IMR-90 (cell line): Measurements from ENCODE around the gene SPRY1. TPM values are rescaled to one million over a fixed set of nuclear protein-coding genes. Genes with fewer than 3 reads are reported as not detected.

Source experiments
- ATAC-seq: fragments of 200-7000 bp; cut with Tn5 transposase; 2 replicates; pipeline ENCODE4 v1.9.1; 2020; ENCODE audit warnings: low read depth, mild to moderate bottlenecking, moderate library complexity
- BruUV-seq: library from RNA; stranded (reverse); fragments of 400-500 nt; replicated peaks from 2 replicates; lab custom pipeline; 2021; lab: Mats Ljungman, UMichigan
- CTCF ChIA-PET: fragments of 300-600 bp; formaldehyde crosslinking; extraction: SDS; loops from one replicate; lab custom pipeline; 2021; ENCODE audit warnings: antibody characterized with exemption; lab: Yijun Ruan, JAX
- POLR2A ChIA-PET: fragments of 300-600 bp; sonication (Branson Sonifier 250); formaldehyde crosslinking; loops from one replicate; lab custom pipeline; 2022; ENCODE audit warnings: antibody characterized with exemption; ENCODE audit not compliant: unreplicated experiment; lab: Charles Lee
- DNase-seq: peaks from one replicate; pipeline ENCODE4 v3.0.0; 2013
- H2AFZ ChIP-seq: replicated peaks from 2 replicates; pipeline ENCODE3; 2013; ENCODE audit warnings: low read length, mild to moderate bottlenecking; ENCODE audit not compliant: poor library complexity
- H2AK5ac ChIP-seq: 2 replicates; pipeline ENCODE4 v1.6.1; 2013; ENCODE audit warnings: low read depth, low read length, inconsistent platforms
- H2AK9ac ChIP-seq: replicated peaks from 2 replicates; pipeline ENCODE3; 2013; ENCODE audit warnings: mild to moderate bottlenecking, low read depth, low read length, moderate library complexity; ENCODE audit not compliant: poor library complexity
- H2BK120ac ChIP-seq: 2 replicates; pipeline ENCODE4 v1.6.1; 2013; ENCODE audit warnings: low read depth, low read length, inconsistent platforms
- H2BK15ac ChIP-seq: 3 replicates; pipeline ENCODE4 v1.6.1; 2013; ENCODE audit warnings: low read depth, low read length, inconsistent platforms
- H2BK20ac ChIP-seq: 2 replicates; pipeline ENCODE4 v1.6.1; 2013; ENCODE audit warnings: low read depth, mild to moderate bottlenecking, inconsistent platforms, low read length, moderate library complexity
- H2BK5ac ChIP-seq: 2 replicates; pipeline ENCODE4 v1.6.1; 2013; ENCODE audit warnings: mild to moderate bottlenecking, low read depth, low read length, inconsistent platforms; ENCODE audit not compliant: poor library complexity, severe bottlenecking
- H3K14ac ChIP-seq: replicated peaks from 2 replicates; pipeline ENCODE4 v1.6.1; 2013; ENCODE audit warnings: low read depth, low read length, inconsistent platforms
- H3K18ac ChIP-seq: 2 replicates; pipeline ENCODE4 v1.6.1; 2013; ENCODE audit warnings: low read depth, low read length, control low read depth
- H3K23ac ChIP-seq: 2 replicates; pipeline ENCODE4 v1.6.1; 2013; ENCODE audit warnings: low read depth, low read length, inconsistent platforms
- H3K27ac ChIP-seq: 2 replicates; pipeline ENCODE4 v1.5.1; 2013; ENCODE audit warnings: mild to moderate bottlenecking, control low read depth, low read length; ENCODE audit not compliant: insufficient read depth
- H3K27me3 ChIP-seq: 2 replicates; pipeline ENCODE4 v1.6.1; 2013; ENCODE audit warnings: low read length; ENCODE audit not compliant: control insufficient read depth, insufficient read depth
- H3K36me3 ChIP-seq: 2 replicates; pipeline ENCODE4 v1.6.1; 2013; ENCODE audit warnings: low read length, mixed read lengths; ENCODE audit not compliant: control insufficient read depth, insufficient read depth
- H3K4ac ChIP-seq: 2 replicates; pipeline ENCODE4 v1.6.1; 2013; ENCODE audit warnings: low read depth, low read length, inconsistent platforms
- H3K4me1 ChIP-seq: 2 replicates; pipeline ENCODE4 v1.6.1; 2013; ENCODE audit warnings: low read length, mixed read lengths; ENCODE audit not compliant: control insufficient read depth, insufficient read depth
- H3K4me2 ChIP-seq: 2 replicates; pipeline ENCODE4 v1.6.1; 2013; ENCODE audit warnings: low read depth, mild to moderate bottlenecking, control low read depth, low read length, moderate library complexity
- H3K4me3 ChIP-seq: 2 replicates; pipeline ENCODE4 v1.5.1; 2013; ENCODE audit warnings: low read depth, mild to moderate bottlenecking, control low read depth, low read length, moderate library complexity; ENCODE audit not compliant: insufficient read depth
- H3K56ac ChIP-seq: 2 replicates; pipeline ENCODE4 v1.6.1; 2013; ENCODE audit warnings: low read length, inconsistent platforms; ENCODE audit not compliant: insufficient read depth; ENCODE audit errors: extremely low read depth
- H3K79me1 ChIP-seq, 2 experiments: 2 replicates each; pipeline ENCODE4 v1.6.1; 2013; ENCODE audit warnings: low read length in 2 of 2, inconsistent platforms in 1 of 2, low read depth in 1 of 2
- H3K9ac ChIP-seq: 2 replicates; pipeline ENCODE4 v1.6.1; 2013; ENCODE audit warnings: low read depth, low read length, control low read depth
- H3K9me1 ChIP-seq: 2 replicates; pipeline ENCODE4 v1.6.1; 2013; ENCODE audit warnings: low read length, inconsistent platforms; ENCODE audit not compliant: insufficient read depth
- H3K9me3 ChIP-seq: 2 replicates; pipeline ENCODE4 v1.6.1; 2013; ENCODE audit warnings: low read length; ENCODE audit not compliant: control insufficient read depth, insufficient read depth
- H4K20me1 ChIP-seq: 2 replicates; pipeline ENCODE4 v1.6.1; 2013; ENCODE audit warnings: low read length, inconsistent platforms; ENCODE audit not compliant: insufficient read depth
- H4K5ac ChIP-seq: 2 replicates; pipeline ENCODE4 v1.6.1; 2013; ENCODE audit warnings: mild to moderate bottlenecking, low read depth, low read length, control low read depth
- H4K8ac ChIP-seq, 2 experiments: 2 replicates each; pipeline ENCODE4 v1.6.1; 2013; ENCODE audit warnings: low read depth in 2 of 2, low read length in 2 of 2, control low read depth in 1 of 2, inconsistent platforms in 1 of 2
- H4K91ac ChIP-seq: 2 replicates; pipeline ENCODE4 v1.6.1; 2013; ENCODE audit warnings: low read depth, low read length, inconsistent platforms; ENCODE audit not compliant: insufficient read depth
- BHLHE40 ChIP-seq: fragments of 150-350 bp; IDR thresholded peaks from 2 replicates; pipeline ENCODE4 v1.6.1; 2016; ENCODE audit warnings: mild to moderate bottlenecking, low read depth, low read length
- CEBPB ChIP-seq: IDR thresholded peaks from 2 replicates; pipeline ENCODE4 v1.6.1; 2012; ENCODE audit warnings: low read depth, low read length, improper control_type of control experiment
- CHD1 ChIP-seq: IDR thresholded peaks from 2 replicates; pipeline ENCODE4 v1.6.1; 2012; ENCODE audit warnings: low read depth, low read length, improper control_type of control experiment
- FOS ChIP-seq: fragments of 150-350 bp; IDR thresholded peaks from 2 replicates; pipeline ENCODE4 v1.6.1; 2016; ENCODE audit warnings: low read depth, low read length
- MAFK ChIP-seq: IDR thresholded peaks from 2 replicates; pipeline ENCODE4 v1.6.1; 2012; ENCODE audit warnings: low read depth, low read length, improper control_type of control experiment
- MAZ ChIP-seq: IDR thresholded peaks from 2 replicates; pipeline ENCODE4 v1.6.1; 2012; ENCODE audit warnings: low read depth, mild to moderate bottlenecking, low read length, improper control_type of control experiment, moderate library complexity, borderline replicate concordance
- MXI1 ChIP-seq: IDR thresholded peaks from 2 replicates; pipeline ENCODE4 v1.6.1; 2012; ENCODE audit warnings: low read depth, mild to moderate bottlenecking, low read length, moderate library complexity, borderline replicate concordance
- NFE2L2 ChIP-seq: fragments of 150-350 bp; IDR thresholded peaks from 2 replicates; pipeline ENCODE4 v1.6.1; 2016; ENCODE audit warnings: low read depth, mild to moderate bottlenecking, low read length
- POLR2A ChIP-seq: IDR thresholded peaks from 2 replicates; pipeline ENCODE4 v1.6.1; 2012; ENCODE audit warnings: mild to moderate bottlenecking, low read depth, low read length
- RAD21 ChIP-seq: IDR thresholded peaks from 2 replicates; pipeline ENCODE4 v1.6.1; 2012; ENCODE audit warnings: low read length, improper control_type of control experiment
- RCOR1 ChIP-seq: IDR thresholded peaks from 2 replicates; pipeline ENCODE4 v1.6.1; 2012; ENCODE audit warnings: mild to moderate bottlenecking, low read length, improper control_type of control experiment; ENCODE audit not compliant: insufficient replicate concordance
- RFX5 ChIP-seq: IDR thresholded peaks from 2 replicates; pipeline ENCODE4 v1.8.0; 2012; ENCODE audit warnings: low read depth, mild to moderate bottlenecking, low read length, moderate library complexity
- SMC3 ChIP-seq: fragments of 150-350 bp; IDR thresholded peaks from 2 replicates; pipeline ENCODE4 v1.6.1; 2016; ENCODE audit warnings: low read depth, mild to moderate bottlenecking, antibody characterized with exemption, low read length, moderate library complexity
- WGBS, 2 experiments: methylation state at CpG; one replicate each; pipeline versions ENCODE4 v1.1.5 to v1.1.7; 2013; ENCODE audit warnings: missing lambda C conversion rate in 2 of 2; ENCODE audit not compliant: insufficient read length in 1 of 2; ENCODE audit errors: extremely low coverage in 2 of 2; 5-methylcytosine and 5-hydroxymethylcytosine counted together
- dilution Hi-C: fragments of 300-500 bp; cut with HindIII; formaldehyde crosslinking; loops from one replicate; pipeline ENCODE4 v1.14.3; 2018; ENCODE audit warnings: low sequenced_read_pairs; ENCODE audit not compliant: unreplicated experiment
- in situ Hi-C: fragments of 300-500 bp; cut with MboI; formaldehyde crosslinking; loops from 3 replicates; pipeline ENCODE4 v1.14.3; 2019; ENCODE audit warnings: low sequenced_read_pairs, inconsistent platforms, mixed read lengths
- intact Hi-C: fragments of 100-400 bp; cut with micrococcal nuclease; formaldehyde crosslinking; loops from 2 replicates; pipeline ENCODE4 v1.10.0; 2022
- polyA plus RNA-seq, 3 experiments: library from polyadenylated mRNA; depleted of rRNA; stranded (reverse); fragments of >200 nt; gene quantifications; 2 replicates each; pipeline ENCODE4 v1.2.3, GENCODE V29; 2012; ENCODE audit warnings: low replicate concordance in 1 of 3
- total RNA-seq: library from RNA; depleted of rRNA; stranded (reverse); fragments of >200 nt; gene quantifications from 2 replicates; pipeline ENCODE4 v1.2.3, GENCODE V29; 2012
- TF ChIP-seq, protein P1 (sequence below): fragments of 150-350 bp; IDR thresholded peaks from 2 replicates; pipeline ENCODE4 v1.6.1; 2017; ENCODE audit warnings: mild to moderate bottlenecking, antibody characterized with exemption, low read length, low read depth
- TF ChIP-seq, protein P2 (sequence below): conservative IDR thresholded peaks from 2 replicates; pipeline ENCODE4 v1.5.1; 2012; ENCODE audit warnings: mild to moderate bottlenecking, low read depth, low read length, improper control_type of control experiment
- TF ChIP-seq, protein P3 (sequence below): fragments of 150-350 bp; IDR thresholded peaks from 2 replicates; pipeline ENCODE4 v1.6.1; 2016; ENCODE audit warnings: low read depth, mild to moderate bottlenecking, low read length, moderate library complexity, borderline replicate concordance

Gene SPRY1
- total and polyA plus RNA-seq, 2 of the 4 experiments (the other 2 are of a cell fraction), result 1.4 to 2.2 TPM

GRCh38 chr4:123433573-123433972 lies 37.0 kb downstream of the SPRY1 start:
- no peak overlapping the region for H3K14ac ChIP-seq
- H3K79me1 ChIP-seq, result no peaks in the 10 kb centered on the region
- no peak overlapping the region for H4K8ac ChIP-seq
- no peak overlapping the region for H2AK9ac ChIP-seq
- CTCF ChIA-PET, result no interaction called here
- no peak overlapping the region for H3K9ac ChIP-seq
- H3K23ac ChIP-seq, result no peak overlapping the region
- no peaks in the 10 kb centered on the region for H3K27me3 ChIP-seq
- BruUV-seq, result no TSS peak
- no peak overlapping the region for H3K18ac ChIP-seq
- H2AFZ ChIP-seq, result no peak overlapping the region
- no peak overlapping the region for H3K56ac ChIP-seq
- H3K27ac ChIP-seq, result no peak overlapping the region
- intact Hi-C loops, result no loop called here
- POLR2A ChIA-PET, result no interaction called here
- ATAC-seq (no peak), DNase-seq (no peak)
- no peak overlapping the region for H2BK120ac ChIP-seq
- WGBS, 2 experiments, result no CpG with 5 or more reads among the region's 7 CpGs
- no peak overlapping the region for H4K5ac ChIP-seq
- H2BK15ac ChIP-seq, result no peak overlapping the region
- H4K20me1 ChIP-seq, result no peaks in the 10 kb centered on the region
- dilution Hi-C loops, result no loop called here
- H3K9me3 ChIP-seq, result no peaks in the 10 kb centered on the region
- H3K4ac ChIP-seq, result no peak overlapping the region
- H2BK5ac ChIP-seq, result no peak overlapping the region
- H3K4me3 ChIP-seq, result no peak overlapping the region
- no peak overlapping the region for H2AK5ac ChIP-seq
- in situ Hi-C loops, result no loop called here
- H3K36me3 ChIP-seq, result no peaks in the 10 kb centered on the region
- H3K9me1 ChIP-seq, result no peaks in the 10 kb centered on the region
- H2BK20ac ChIP-seq, result no peak overlapping the region
- no peak overlapping the region for H4K91ac ChIP-seq
- no peaks in the 10 kb centered on the region for H3K4me1 ChIP-seq
- H3K4me2 ChIP-seq, result no peak overlapping the region
- no peak for TF ChIP-seq NFE2L2
- no peak for TF ChIP-seq MAZ
- TF ChIP-seq RCOR1, result no peak
- no peak for TF ChIP-seq RAD21
- TF ChIP-seq CHD1, result no peak
- TF ChIP-seq MAFK, result no peak
- TF ChIP-seq, protein P1, sequence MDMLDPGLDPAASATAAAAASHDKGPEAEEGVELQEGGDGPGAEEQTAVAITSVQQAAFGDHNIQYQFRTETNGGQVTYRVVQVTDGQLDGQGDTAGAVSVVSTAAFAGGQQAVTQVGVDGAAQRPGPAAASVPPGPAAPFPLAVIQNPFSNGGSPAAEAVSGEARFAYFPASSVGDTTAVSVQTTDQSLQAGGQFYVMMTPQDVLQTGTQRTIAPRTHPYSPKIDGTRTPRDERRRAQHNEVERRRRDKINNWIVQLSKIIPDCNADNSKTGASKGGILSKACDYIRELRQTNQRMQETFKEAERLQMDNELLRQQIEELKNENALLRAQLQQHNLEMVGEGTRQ, result no peak
- TF ChIP-seq, protein P2, sequence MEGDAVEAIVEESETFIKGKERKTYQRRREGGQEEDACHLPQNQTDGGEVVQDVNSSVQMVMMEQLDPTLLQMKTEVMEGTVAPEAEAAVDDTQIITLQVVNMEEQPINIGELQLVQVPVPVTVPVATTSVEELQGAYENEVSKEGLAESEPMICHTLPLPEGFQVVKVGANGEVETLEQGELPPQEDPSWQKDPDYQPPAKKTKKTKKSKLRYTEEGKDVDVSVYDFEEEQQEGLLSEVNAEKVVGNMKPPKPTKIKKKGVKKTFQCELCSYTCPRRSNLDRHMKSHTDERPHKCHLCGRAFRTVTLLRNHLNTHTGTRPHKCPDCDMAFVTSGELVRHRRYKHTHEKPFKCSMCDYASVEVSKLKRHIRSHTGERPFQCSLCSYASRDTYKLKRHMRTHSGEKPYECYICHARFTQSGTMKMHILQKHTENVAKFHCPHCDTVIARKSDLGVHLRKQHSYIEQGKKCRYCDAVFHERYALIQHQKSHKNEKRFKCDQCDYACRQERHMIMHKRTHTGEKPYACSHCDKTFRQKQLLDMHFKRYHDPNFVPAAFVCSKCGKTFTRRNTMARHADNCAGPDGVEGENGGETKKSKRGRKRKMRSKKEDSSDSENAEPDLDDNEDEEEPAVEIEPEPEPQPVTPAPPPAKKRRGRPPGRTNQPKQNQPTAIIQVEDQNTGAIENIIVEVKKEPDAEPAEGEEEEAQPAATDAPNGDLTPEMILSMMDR, result no peak
- TF ChIP-seq RFX5, result no peak
- no peak for TF ChIP-seq SMC3
- TF ChIP-seq, protein P3, sequence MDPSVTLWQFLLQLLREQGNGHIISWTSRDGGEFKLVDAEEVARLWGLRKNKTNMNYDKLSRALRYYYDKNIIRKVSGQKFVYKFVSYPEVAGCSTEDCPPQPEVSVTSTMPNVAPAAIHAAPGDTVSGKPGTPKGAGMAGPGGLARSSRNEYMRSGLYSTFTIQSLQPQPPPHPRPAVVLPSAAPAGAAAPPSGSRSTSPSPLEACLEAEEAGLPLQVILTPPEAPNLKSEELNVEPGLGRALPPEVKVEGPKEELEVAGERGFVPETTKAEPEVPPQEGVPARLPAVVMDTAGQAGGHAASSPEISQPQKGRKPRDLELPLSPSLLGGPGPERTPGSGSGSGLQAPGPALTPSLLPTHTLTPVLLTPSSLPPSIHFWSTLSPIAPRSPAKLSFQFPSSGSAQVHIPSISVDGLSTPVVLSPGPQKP, result no peak
- no peak for TF ChIP-seq BHLHE40
- TF ChIP-seq FOS, result no peak
- TF ChIP-seq POLR2A, result no peak
- TF ChIP-seq MXI1, result no peak
- TF ChIP-seq CEBPB, result no peak
